T-cell (primary cell): ENCODE measurements around the gene DSE. TPM values are rescaled to one million over a fixed set of nuclear protein-coding genes. Genes with fewer than 3 reads are reported as not detected.

Source experiments
- ATAC-seq, 4 experiments: fragments of 200-7000 bp in 3 of 4; fragments of 150-1000 bp in 1 of 4; cut with Tn5 transposase; replicated peaks in 1 of 4; 1 replicate in 3 of 4; 2 replicates in 1 of 4; pipeline ENCODE4 v1.10.0; 2021; ENCODE audit warnings: moderate library complexity in 3 of 4, mild to moderate bottlenecking in 2 of 4, moderate number of reproducible peaks in 1 of 4
- CTCF ChIA-PET, 2 donors: fragments of 300-600 bp; sonication (Branson Sonifier 250); formaldehyde crosslinking; loops; one replicate each; lab custom pipeline; 2022; ENCODE audit warnings: antibody characterized with exemption in 2 of 2; lab: Charles Lee
- POLR2A ChIA-PET, 2 donors: fragments of 300-600 bp; sonication (Branson Sonifier 250); formaldehyde crosslinking; loops; one replicate each; lab custom pipeline; 2022; ENCODE audit warnings: antibody characterized with exemption in 2 of 2; lab: Charles Lee
- DNase-seq, 35 experiments: peaks; one replicate each; pipeline versions ENCODE4 v3.0.0 to v3.0.0-alpha.2; 2013 to 2023
- H3K27ac ChIP-seq: one replicate; pipeline ENCODE4 v1.5.1; 2013; ENCODE audit warnings: low read length
- H3K27me3 ChIP-seq, 2 experiments: replicated peaks in 1 of 2; 1 replicate in 1 of 2; 2 replicates in 1 of 2; pipeline versions ENCODE4 v1.6.1 to v1.7.0; 2013; ENCODE audit warnings: low read length in 1 of 2, mixed read lengths in 1 of 2; ENCODE audit not compliant: control insufficient read depth in 2 of 2, insufficient read depth in 2 of 2; ENCODE audit errors: extremely low read depth in 1 of 2
- H3K36me3 ChIP-seq, 2 donors: 1 replicate in 1 of 2; 2 replicates in 1 of 2; pipeline versions ENCODE4 v1.6.1 to v1.7.0; 2013; ENCODE audit warnings: low read length in 1 of 2; ENCODE audit not compliant: control insufficient read depth in 2 of 2, insufficient read depth in 1 of 2; ENCODE audit errors: extremely low read depth in 1 of 2
- H3K4me1 ChIP-seq, 2 experiments: 1 replicate in 1 of 2; 2 replicates in 1 of 2; pipeline versions ENCODE4 v1.6.1 to v1.7.0; 2013; ENCODE audit warnings: low read length in 2 of 2, mixed read lengths in 1 of 2; ENCODE audit not compliant: insufficient read depth in 2 of 2, control insufficient read depth in 1 of 2; ENCODE audit errors: extremely low read depth in 1 of 2
- H3K4me3 ChIP-seq, 2 donors: 1 replicate in 1 of 2; 2 replicates in 1 of 2; pipeline versions ENCODE4 v1.5.1 to v1.7.0; 2013; ENCODE audit warnings: mild to moderate bottlenecking in 2 of 2, low read length in 1 of 2, moderate library complexity in 1 of 2; ENCODE audit not compliant: control insufficient read depth in 1 of 2; ENCODE audit errors: extremely low read depth in 1 of 2
- H3K9me3 ChIP-seq: 2 replicates; pipeline ENCODE4 v1.7.0; 2013
- H3K27ac Mint-ChIP-seq, 2 donors: one replicate each; pipeline ENCODE4 v1.8.0; 2020 to 2021; ENCODE audit warnings: mild to moderate bottlenecking in 2 of 2, mixed read lengths in 2 of 2
- H3K27me3 Mint-ChIP-seq, 2 donors: one replicate each; pipeline ENCODE4 v1.8.0; 2021 to 2022; ENCODE audit warnings: mixed read lengths in 2 of 2
- H3K36me3 Mint-ChIP-seq: one replicate; pipeline ENCODE4 v1.8.0; 2021; ENCODE audit warnings: mixed read lengths
- H3K4me1 Mint-ChIP-seq, 3 donors: one replicate each; pipeline ENCODE4 v1.8.0; 2020 to 2022; ENCODE audit warnings: mixed read lengths in 3 of 3, mild to moderate bottlenecking in 1 of 3
- H3K4me3 Mint-ChIP-seq, 3 donors: one replicate each; pipeline ENCODE4 v1.8.0; 2020 to 2022; ENCODE audit warnings: mild to moderate bottlenecking in 3 of 3, mixed read lengths in 3 of 3, moderate library complexity in 3 of 3
- H3K9me3 Mint-ChIP-seq, 3 donors: one replicate each; pipeline ENCODE4 v1.8.0; 2020 to 2022; ENCODE audit warnings: mixed read lengths in 3 of 3
- WGBS: methylation state at CpG from one replicate; pipeline ENCODE4 v1.1.5; 2013; ENCODE audit warnings: missing lambda C conversion rate; ENCODE audit not compliant: insufficient coverage; 5-methylcytosine and 5-hydroxymethylcytosine counted together
- total RNA-seq, 35 experiments: library from RNA in 6 of 35; stranded (reverse) in 6 of 35; fragments of 120-200 nt in 1 of 35; gene quantifications; one replicate each; pipeline versions ENCODE4 v1.2.1 to v1.2.4 and lab custom pipeline; 2013 to 2026

DSE gene
- total RNA-seq, 5 donors from 2014 or later (not counting 1 experiment from before 2014, with no cell fraction given): 5.9 to 9.3 (median 7.4) TPM

GRCh38 chr6:116365743-116366142 is 5.0 kb upstream of the DSE start:
- Mint-ChIP-seq H3K9me3 (no peaks in the 10 kb centered on the region), H3K27me3 (peaks cover 3 to 5% of the 10 kb centered on the region in 2 donors), H3K36me3 (no peaks in the 10 kb centered on the region), H3K4me3 (no peak overlapping the region), H3K27ac (no peak overlapping the region), H3K4me1 (peaks cover 12 to 16% (median 12%) of the 10 kb centered on the region in 3 donors)
- ChIA-PET CTCF (interaction anchor here in 1 of 2 donors (0.6 kb wide), 1 partner anchor 99 kb away, joined by 3 read pairs; no protein-coding TSS in a partner anchor), POLR2A (no interaction called here)
- Histone ChIP-seq H3K27me3 (no peaks in the 10 kb centered on the region), H3K9me3 (no peaks in the 10 kb centered on the region), H3K36me3 (no peaks in the 10 kb centered on the region), H3K4me1 (peaks cover 0 to 9% of the 10 kb centered on the region in 2 experiments), H3K4me3 (no peak overlapping the region), H3K27ac (no peak overlapping the region)
- DNase-seq (no peak), ATAC-seq (no peak)
- no CpG with 5 or more reads among the region's 2 CpGs for WGBS

GRCh38 chr6:116366740-116367275 is 3.9 kb upstream of the DSE start:
- Histone ChIP-seq H3K36me3 (no peaks in the 10 kb centered on the region), H3K4me3 (no peak overlapping the region), H3K4me1 (peaks cover 0 to 16% of the 10 kb centered on the region in 2 experiments), H3K27me3 (peaks cover 0 to 6% of the 10 kb centered on the region in 2 experiments), H3K27ac (no peak overlapping the region), H3K9me3 (no peaks in the 10 kb centered on the region)
- H3K4me1 Mint-ChIP-seq: peaks cover 12 to 19% (median 16%) of the 10 kb centered on the region in 3 donors
- H3K4me3 Mint-ChIP-seq: no peak overlapping the region
- H3K36me3 Mint-ChIP-seq: no peaks in the 10 kb centered on the region
- H3K27ac Mint-ChIP-seq: no peak overlapping the region
- DNase-seq (no peak), ATAC-seq (no peak)
- no peaks in the 10 kb centered on the region for H3K9me3 Mint-ChIP-seq
- ChIA-PET POLR2A (no interaction called here), CTCF (interaction anchor here in 1 of 2 donors (0.5 kb wide), 1 partner anchor 62 kb away, joined by 4 read pairs; no protein-coding TSS in a partner anchor)
- WGBS: 77% methylated on average over 6 of the region's 6 CpGs
- peaks cover 3 to 5% of the 10 kb centered on the region in 2 donors for H3K27me3 Mint-ChIP-seq

GRCh38 chr6:116369540-116369939 is 1.2 kb upstream of the DSE start:
- Mint-ChIP-seq H3K9me3 (no peaks in the 10 kb centered on the region), H3K27ac (peak overlapping the region; percentile 69 to 80), H3K27me3 (peaks cover 13 to 21% of the 10 kb centered on the region in 2 donors), H3K36me3 (no peaks in the 10 kb centered on the region), H3K4me3 (peak overlapping the region; percentile 82 to 88 (median 86)), H3K4me1 (peaks cover 12 to 21% (median 17%) of the 10 kb centered on the region in 3 donors)
- DNase-seq (no peak), ATAC-seq (no peak)
- ChIA-PET CTCF (interaction anchor here in 1 of 2 donors (0.7 to 0.9 kb wide), 2 partner anchors 22 to 55 kb away, joined by 3 read pairs; no protein-coding TSS in a partner anchor), POLR2A (no interaction called here)
- H3K9me3 ChIP-seq: no peaks in the 10 kb centered on the region
- H3K4me3 ChIP-seq: no peak overlapping the region
- H3K4me1 ChIP-seq: peaks cover 0 to 16% of the 10 kb centered on the region in 2 experiments
- H3K27ac ChIP-seq: no peak overlapping the region
- no peaks in the 10 kb centered on the region for H3K36me3 ChIP-seq
- H3K27me3 ChIP-seq: peaks cover 0 to 11% of the 10 kb centered on the region in 2 experiments
- WGBS: no CpG with 5 or more reads among the region's 1 CpG

GRCh38 chr6:116369964-116370759 is 585 bp upstream of the DSE start:
- H3K4me1 Mint-ChIP-seq: peaks cover 12 to 21% (median 17%) of the 10 kb centered on the region in 3 donors
- Histone ChIP-seq H3K27me3 (peaks cover 0 to 11% of the 10 kb centered on the region in 2 experiments), H3K27ac (peak overlapping the region; percentile 52), H3K36me3 (no peaks in the 10 kb centered on the region), H3K4me1 (peaks cover 0 to 16% of the 10 kb centered on the region in 2 experiments), H3K4me3 (peak overlapping the region; percentile 49 to 66), H3K9me3 (no peaks in the 10 kb centered on the region)
- H3K4me3 Mint-ChIP-seq: peak overlapping the region; percentile 82 to 88 (median 86)
- POLR2A ChIA-PET: interaction anchor here in 1 of 2 donors (0.7 kb wide), 1 partner anchor 256 kb away, joined by 9 read pairs; no protein-coding TSS in a partner anchor
- CTCF ChIA-PET: interaction anchor here in 1 of 2 donors (0.9 kb wide), 1 partner anchor 82 kb away, joined by 4 read pairs; no protein-coding TSS in a partner anchor
- H3K27ac Mint-ChIP-seq: peak overlapping the region; percentile 69 to 80
- peak in 7 of 35 experiments; percentile 0 to 12 (median 6) for DNase-seq
- WGBS: 7% methylated on average over 19 of the region's 29 CpGs
- peak; percentile 5 to 38 (median 22) for ATAC-seq
- peaks cover 13 to 24% of the 10 kb centered on the region in 2 donors for H3K27me3 Mint-ChIP-seq
- H3K36me3 Mint-ChIP-seq: no peaks in the 10 kb centered on the region
- H3K9me3 Mint-ChIP-seq: no peaks in the 10 kb centered on the region

- H3K9me3 ChIP-seq: no peaks in the 10 kb centered on the region
- no peaks in the 10 kb centered on the region for H3K36me3 ChIP-seq
- POLR2A ChIA-PET: no interaction called here
- WGBS: under 1% methylated on average over 73 of the region's 75 CpGs
- H3K4me1 ChIP-seq: peaks cover 0 to 16% of the 10 kb centered on the region in 2 experiments
- Mint-ChIP-seq H3K4me3 (peak overlapping the region; percentile 82 to 88 (median 86)), H3K27me3 (peaks cover 14 to 32% of the 10 kb centered on the region in 2 donors), H3K36me3 (no peaks in the 10 kb centered on the region), H3K4me1 (peaks cover 12 to 21% (median 17%) of the 10 kb centered on the region in 3 donors), H3K9me3 (no peaks in the 10 kb centered on the region), H3K27ac (no peak overlapping the region)
- DNase-seq: peak in 20 of 35 experiments; percentile 1 to 45 (median 14)
- peaks cover 0 to 11% of the 10 kb centered on the region in 2 experiments for H3K27me3 ChIP-seq
- H3K27ac ChIP-seq: no peak overlapping the region
- ATAC-seq: peak; percentile 52 to 63 (median 54)
- CTCF ChIA-PET: interaction anchor here (0.6 to 1.2 kb wide), 3 partner anchors 83 to 103 kb away, joined by 3 to 4 read pairs (median 4); no protein-coding TSS in a partner anchor
- H3K4me3 ChIP-seq: peak overlapping the region; percentile 66 to 81
Measured at GRCh38 chr6:116371120-116371917, 572 bp downstream of the DSE start.
